GM21367 (cell line): ENCODE results near the gene ARL4A.

Experiments
- ATAC-seq: cut with Tn5 transposase; IDR thresholded peaks from one replicate; pipeline ENCODE4 v1.9.1; 2021; ENCODE audit not compliant: unreplicated experiment

Gene ARL4A

GRCh38 chr7:12699299-12699698, 11.9 kb downstream of the ARL4A start:
- no peak for ATAC-seq

- ATAC-seq: no peak
These were observed 14.0 kb downstream of the ARL4A start for GRCh38 chr7:12701433-12701832.

DNA sequence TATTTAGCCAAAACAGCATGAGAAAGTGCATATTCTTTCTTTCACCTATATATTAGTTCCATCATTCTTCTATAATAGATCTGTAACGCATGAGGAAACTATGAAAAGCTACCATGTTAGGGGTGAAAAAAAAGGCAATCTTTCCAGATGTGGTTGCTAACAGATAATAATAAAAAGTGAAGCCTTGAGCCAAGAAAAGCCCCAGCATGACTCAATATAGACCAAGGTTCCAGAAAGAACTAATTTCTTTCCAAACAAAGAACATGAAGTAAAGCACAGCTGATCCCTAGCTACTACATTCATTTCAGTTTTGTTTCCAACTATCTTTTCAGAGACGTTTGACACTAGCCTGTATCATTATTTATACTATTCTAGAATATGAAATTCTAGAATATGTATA, 16.4 kb downstream of the ARL4A start:
- ATAC-seq: no peak

GRCh38 chr7:12705878-12706277, 18.4 kb downstream of the ARL4A start:
- no peak for ATAC-seq

- no peak for ATAC-seq
These were observed 19.6 kb downstream of the ARL4A start for GRCh38 chr7:12706900-12707536.

DNA sequence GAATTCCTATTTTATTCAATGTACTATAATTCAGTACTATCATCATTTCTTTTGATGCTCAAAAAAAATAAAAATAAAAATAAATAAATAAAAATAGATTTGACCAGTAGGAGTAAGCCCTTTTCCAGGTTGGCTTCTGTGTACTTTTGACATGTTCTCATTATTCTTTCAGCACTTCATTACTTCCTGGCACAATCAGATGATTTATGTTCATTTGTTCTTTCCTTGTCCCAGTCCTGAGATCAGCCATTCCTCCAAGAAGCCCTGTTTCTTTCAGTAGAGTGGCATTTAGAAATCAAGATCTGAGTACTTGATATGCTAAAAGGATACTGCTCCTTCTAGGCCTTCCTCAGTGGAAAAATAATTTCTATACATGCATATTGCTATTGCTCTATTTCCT, 20.9 kb downstream of the ARL4A start:
- ATAC-seq: no peak

- ATAC-seq: no peak
These were observed 22.5 kb downstream of the ARL4A start for GRCh38 chr7:12709726-12710502.

DNA sequence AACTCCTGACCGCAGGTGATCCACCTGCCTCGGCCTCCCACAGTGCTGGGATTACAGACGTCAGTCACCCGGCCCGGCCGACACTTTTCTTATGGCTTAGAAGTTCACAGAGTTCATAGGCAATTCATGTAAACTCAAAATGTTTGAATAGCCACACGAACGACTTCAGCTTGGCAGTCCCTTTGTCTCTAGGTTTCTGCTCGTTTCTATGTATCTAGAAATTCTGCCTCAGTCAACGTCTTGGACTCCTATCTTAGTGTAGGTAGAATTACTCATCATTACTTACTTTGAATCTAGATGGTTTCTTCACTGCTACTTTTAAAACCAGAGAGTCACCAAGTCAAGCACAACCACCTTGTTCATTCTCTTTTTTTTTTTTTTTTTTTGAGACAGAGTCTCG, 23.7 kb downstream of the ARL4A start:
- no peak for ATAC-seq

- no peak for ATAC-seq
These were observed 24.8 kb downstream of the ARL4A start for GRCh38 chr7:12712236-12712635.

GRCh38 chr7:12713625-12714378, 26.4 kb downstream of the ARL4A start:
- no peak for ATAC-seq

DNA sequence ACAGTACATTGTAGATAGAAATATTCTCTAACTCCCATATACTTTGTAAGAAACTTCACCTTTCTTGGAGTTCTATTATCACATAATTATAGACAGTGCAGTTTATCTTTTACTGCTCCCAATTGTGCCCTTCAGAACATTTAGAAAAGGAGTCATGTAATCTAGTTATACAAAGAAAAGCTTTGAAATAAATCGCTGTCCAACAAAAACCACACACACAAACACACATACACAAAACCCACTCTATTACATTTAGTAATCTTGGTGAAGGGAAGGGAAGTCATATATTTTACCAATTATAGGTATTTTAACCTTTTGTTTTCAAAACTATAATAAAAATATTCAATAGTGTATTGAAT, 26.9 kb downstream of the ARL4A start:
- ATAC-seq: no peak

GRCh38 chr7:12715372-12716133, 28.1 kb downstream of the ARL4A start:
- no peak for ATAC-seq

DNA sequence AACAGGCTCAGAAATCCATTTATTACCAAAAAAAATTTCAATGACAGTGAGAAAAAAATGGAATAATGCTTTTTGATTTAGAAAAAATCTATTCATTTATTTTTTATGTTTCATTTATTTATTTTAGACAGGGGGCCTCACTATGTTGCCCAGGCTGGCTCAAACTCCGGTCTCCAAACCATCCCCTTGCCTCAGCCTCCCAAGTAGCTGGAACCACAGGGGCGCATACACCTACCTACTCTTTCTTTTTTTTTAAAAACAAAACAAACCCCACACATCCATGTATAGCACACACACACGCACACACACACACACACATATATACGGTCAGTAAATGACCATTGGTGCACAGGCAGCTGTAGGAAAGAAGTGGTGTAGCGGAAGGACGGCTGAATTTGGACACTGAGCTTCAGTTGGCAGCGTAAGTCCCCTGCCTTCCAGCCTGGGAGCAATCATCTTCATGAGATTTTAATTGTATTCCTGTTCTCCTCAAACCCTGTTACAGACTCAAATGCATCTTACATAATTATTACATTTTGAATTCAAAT, 28.8 kb downstream of the ARL4A start:
- ATAC-seq: no peak

GRCh38 chr7:12716722-12717121, 29.3 kb downstream of the ARL4A start:
- ATAC-seq: no peak

GRCh38 chr7:12719141-12719919, 31.9 kb downstream of the ARL4A start:
- ATAC-seq: no peak

- no peak for ATAC-seq
These were observed 32.8 kb downstream of the ARL4A start for GRCh38 chr7:12719981-12720865.

GRCh38 chr7:12721286-12721830, 33.9 kb downstream of the ARL4A start:
- no peak for ATAC-seq

DNA sequence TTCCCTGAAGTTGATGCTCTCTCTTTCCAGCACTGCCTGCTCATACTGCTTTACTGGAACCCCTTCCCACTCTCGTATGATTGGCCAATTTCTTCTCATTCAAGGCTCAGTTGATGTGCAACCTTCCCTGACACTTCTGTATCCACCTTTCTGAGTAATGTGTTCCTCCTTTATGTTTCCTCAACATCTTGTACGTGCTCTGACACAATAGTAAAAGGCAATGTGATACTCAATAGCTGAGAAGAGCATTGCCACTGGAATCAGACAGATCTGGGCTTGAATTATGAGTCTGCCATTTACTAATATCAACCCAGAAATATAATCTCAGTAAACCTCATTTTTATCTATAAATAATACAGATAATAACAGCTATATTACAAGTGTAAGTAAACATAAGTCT, 34.7 kb downstream of the ARL4A start:
- ATAC-seq: no peak
